Stomach smooth muscle (tissue), 2 donors: ENCODE results near the gene MEGF11.

Experiments
- H3K27ac ChIP-seq: one replicate; pipeline ENCODE4 v1.7.0; 2013; ENCODE audit warnings: mild to moderate bottlenecking, low read length, inconsistent platforms
- H3K27me3 ChIP-seq, 2 donors: one replicate each; pipeline ENCODE4 v1.7.0; 2013; ENCODE audit warnings: low read length in 2 of 2; ENCODE audit not compliant: insufficient read depth in 2 of 2, control insufficient read depth in 1 of 2
- H3K36me3 ChIP-seq, 2 donors: one replicate each; pipeline ENCODE4 v1.7.0; 2013; ENCODE audit warnings: low read length in 2 of 2; ENCODE audit not compliant: control insufficient read depth in 2 of 2, insufficient read depth in 2 of 2
- H3K4me1 ChIP-seq: one replicate; pipeline ENCODE4 v1.7.0; 2013; ENCODE audit warnings: low read length; ENCODE audit not compliant: control insufficient read depth, insufficient read depth
- H3K4me3 ChIP-seq, 2 donors: one replicate each; pipeline ENCODE4 v1.7.0; 2013; ENCODE audit warnings: low read length in 2 of 2
- H3K9ac ChIP-seq, 2 donors: one replicate each; pipeline ENCODE4 v1.7.0; 2013; ENCODE audit warnings: low read length in 2 of 2, mild to moderate bottlenecking in 1 of 2
- H3K9me3 ChIP-seq, 2 donors: one replicate each; pipeline ENCODE4 v1.7.0; 2013; ENCODE audit warnings: low read length in 2 of 2; ENCODE audit not compliant: control insufficient read depth in 2 of 2
- donor health status: healthy.
- donor health status: Pancreatic carcinoma.

MEGF11 gene

GRCh38 chr15:65857718-65858402, 395.7 kb downstream of the MEGF11 start:
- no peak overlapping the region for H3K9ac ChIP-seq
- no peaks in the 10 kb centered on the region for H3K27me3 ChIP-seq
- H3K36me3 ChIP-seq: no peaks in the 10 kb centered on the region
- H3K4me1 ChIP-seq: no peaks in the 10 kb centered on the region
- H3K27ac ChIP-seq: no peak overlapping the region
- H3K4me3 ChIP-seq: no peak overlapping the region
- no peaks in the 10 kb centered on the region for H3K9me3 ChIP-seq

DNA sequence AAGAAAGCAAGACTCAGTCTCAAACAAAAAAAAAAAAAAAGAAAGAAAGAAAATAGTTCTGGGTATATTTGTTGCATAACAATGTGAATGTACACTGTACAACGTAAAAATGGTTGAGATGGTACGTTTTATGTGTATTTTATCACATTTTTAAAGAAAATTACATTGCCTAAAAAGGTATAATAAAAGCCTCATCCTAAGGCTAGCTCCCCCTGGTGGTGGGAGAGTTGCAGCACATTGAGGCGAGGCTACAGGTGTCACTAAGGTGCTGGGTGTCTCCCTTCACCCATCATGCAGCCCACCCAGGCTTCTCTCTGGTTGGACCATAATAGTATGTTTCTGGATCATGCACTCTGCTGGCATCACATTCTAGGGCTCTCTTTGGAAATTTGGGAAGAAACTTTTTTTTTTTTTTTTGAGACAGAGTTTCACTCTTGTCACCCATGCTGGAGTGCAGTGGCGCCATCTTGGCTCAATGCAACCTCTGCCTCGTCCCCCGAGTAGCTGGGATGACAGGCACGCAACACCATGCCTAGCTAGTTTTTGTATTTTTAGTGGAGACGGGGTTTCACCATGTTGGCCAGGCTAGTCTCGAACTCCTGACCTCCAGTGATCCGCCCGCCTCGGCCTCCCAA, 396.6 kb downstream of the MEGF11 start:
- Histone ChIP-seq H3K27ac (no peak overlapping the region), H3K4me1 (no peaks in the 10 kb centered on the region), H3K36me3 (no peaks in the 10 kb centered on the region), H3K9ac (no peak overlapping the region), H3K4me3 (no peak overlapping the region), H3K9me3 (no peaks in the 10 kb centered on the region), H3K27me3 (no peaks in the 10 kb centered on the region)

- Histone ChIP-seq H3K9me3 (no peaks in the 10 kb centered on the region), H3K9ac (no peak overlapping the region), H3K4me3 (no peak overlapping the region), H3K27me3 (peaks cover 0 to 2% of the 10 kb centered on the region in 2 donors), H3K4me1 (no peaks in the 10 kb centered on the region), H3K27ac (no peak overlapping the region), H3K36me3 (no peaks in the 10 kb centered on the region)
These were observed 401.6 kb downstream of the MEGF11 start for GRCh38 chr15:65851981-65852380.

DNA sequence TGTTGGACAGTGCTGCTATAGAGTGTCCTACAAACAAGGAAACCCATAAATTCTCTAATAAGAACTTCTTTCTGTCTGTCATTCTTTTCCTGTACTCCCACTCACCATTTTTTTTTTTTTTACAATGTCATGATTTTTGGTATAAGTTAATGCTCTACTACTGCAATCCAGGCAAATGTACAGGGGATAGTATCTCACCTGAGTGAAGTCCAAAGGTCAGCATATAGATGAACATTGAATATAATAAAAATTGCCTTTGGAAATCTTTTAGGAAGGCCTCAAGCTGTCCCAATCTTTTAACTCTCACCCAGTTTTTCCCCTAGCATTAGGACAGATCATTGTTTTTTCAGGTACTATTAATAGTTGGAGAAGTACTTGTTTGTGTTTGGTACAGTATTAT, 405.6 kb downstream of the MEGF11 start:
- Histone ChIP-seq H3K27ac (no peak overlapping the region), H3K36me3 (no peaks in the 10 kb centered on the region), H3K4me1 (no peaks in the 10 kb centered on the region), H3K27me3 (peaks cover 0 to 2% of the 10 kb centered on the region in 2 donors), H3K4me3 (no peak overlapping the region), H3K9me3 (no peaks in the 10 kb centered on the region), H3K9ac (no peak overlapping the region)

- no peak overlapping the region for H3K27ac ChIP-seq
- no peak overlapping the region for H3K9ac ChIP-seq
- no peaks in the 10 kb centered on the region for H3K4me1 ChIP-seq
- H3K4me3 ChIP-seq: no peak overlapping the region
- no peaks in the 10 kb centered on the region for H3K36me3 ChIP-seq
- no peaks in the 10 kb centered on the region for H3K9me3 ChIP-seq
- peaks cover 0 to 2% of the 10 kb centered on the region in 2 donors for H3K27me3 ChIP-seq
These were observed 407.6 kb downstream of the MEGF11 start for GRCh38 chr15:65845826-65846519.
